ENCODE measurements around the gene GDPD5.

The GDPD5 gene

GRCh38 chr11:75525433-75526191, at the start of gene GDPD5:
Gene GDPD5, minus strand, starts transcription at chr11:75525941. Its CDS starts 48,206 bp downstream, at chr11:75477735.
- DNase-seq (ENCODE audit: low read depth): peak; percentile 73

- DNase-seq (ENCODE audit: low read depth): no peak
These were observed 49.2 kb upstream of the GDPD5 start for GRCh38 chr11:75574698-75575602.

- no peak for DNase-seq (ENCODE audit: low read depth)
These were observed 47.0 kb upstream of the GDPD5 start for GRCh38 chr11:75572744-75573143.

- DNase-seq (ENCODE audit: low read depth): no peak
These were observed 45.9 kb upstream of the GDPD5 start for GRCh38 chr11:75571625-75572024.

- no peak for DNase-seq (ENCODE audit: low read depth)
These were observed 44.9 kb upstream of the GDPD5 start for GRCh38 chr11:75570559-75571139.

GRCh38 chr11:75568616-75569219, 43.0 kb upstream of the GDPD5 start:
- DNase-seq (ENCODE audit: low read depth): no peak

- no peak for DNase-seq (ENCODE audit: low read depth)
These were observed 42.2 kb upstream of the GDPD5 start for GRCh38 chr11:75567971-75568370.

GRCh38 chr11:75566763-75567279, 41.1 kb upstream of the GDPD5 start:
- no peak for DNase-seq (ENCODE audit: low read depth)

- DNase-seq (ENCODE audit: low read depth): no peak
These were observed 40.4 kb upstream of the GDPD5 start for GRCh38 chr11:75565916-75566762.

GRCh38 chr11:75565221-75565814, 39.6 kb upstream of the GDPD5 start:
- DNase-seq (ENCODE audit: low read depth): no peak

- DNase-seq (ENCODE audit: low read depth): no peak
These were observed 38.3 kb upstream of the GDPD5 start for GRCh38 chr11:75563978-75564552.

GRCh38 chr11:75563501-75563977, 37.8 kb upstream of the GDPD5 start:
- no peak for DNase-seq (ENCODE audit: low read depth)

GRCh38 chr11:75562836-75563484, 37.2 kb upstream of the GDPD5 start:
- DNase-seq (ENCODE audit: low read depth): no peak

GRCh38 chr11:75562048-75562835, 36.5 kb upstream of the GDPD5 start, which contains the start of gene SERPINH1:
Gene SERPINH1, plus strand, starts transcription at chr11:75562253. Its CDS starts 4,097 bp downstream, at chr11:75566350.
- DNase-seq (ENCODE audit: low read depth): peak; percentile 31

- DNase-seq (ENCODE audit: low read depth): no peak
These were observed 35.8 kb upstream of the GDPD5 start for GRCh38 chr11:75561426-75562047.

GRCh38 chr11:75560644-75561043, 34.9 kb upstream of the GDPD5 start:
- no peak for DNase-seq (ENCODE audit: low read depth)

GRCh38 chr11:75558939-75559843, 33.5 kb upstream of the GDPD5 start:
- no peak for DNase-seq (ENCODE audit: low read depth)
